Brain pericyte (primary cell): Measurements from ENCODE around the gene SLC5A2.
"Not testable (repeated sequence)": the region's sequence is repeated elsewhere in the genome, so short reads cannot be mapped to it uniquely, and the experiment has no call there.

Experiments
- DNase-seq: peaks from one replicate; pipeline ENCODE4 v3.0.0-alpha.2; 2012; ENCODE audit warnings: low read depth, low spot score

SLC5A2 gene

GRCh38 chr16:31528523-31529107 lies 45.7 kb downstream of the SLC5A2 start:
- DNase-seq: no peak

DNA sequence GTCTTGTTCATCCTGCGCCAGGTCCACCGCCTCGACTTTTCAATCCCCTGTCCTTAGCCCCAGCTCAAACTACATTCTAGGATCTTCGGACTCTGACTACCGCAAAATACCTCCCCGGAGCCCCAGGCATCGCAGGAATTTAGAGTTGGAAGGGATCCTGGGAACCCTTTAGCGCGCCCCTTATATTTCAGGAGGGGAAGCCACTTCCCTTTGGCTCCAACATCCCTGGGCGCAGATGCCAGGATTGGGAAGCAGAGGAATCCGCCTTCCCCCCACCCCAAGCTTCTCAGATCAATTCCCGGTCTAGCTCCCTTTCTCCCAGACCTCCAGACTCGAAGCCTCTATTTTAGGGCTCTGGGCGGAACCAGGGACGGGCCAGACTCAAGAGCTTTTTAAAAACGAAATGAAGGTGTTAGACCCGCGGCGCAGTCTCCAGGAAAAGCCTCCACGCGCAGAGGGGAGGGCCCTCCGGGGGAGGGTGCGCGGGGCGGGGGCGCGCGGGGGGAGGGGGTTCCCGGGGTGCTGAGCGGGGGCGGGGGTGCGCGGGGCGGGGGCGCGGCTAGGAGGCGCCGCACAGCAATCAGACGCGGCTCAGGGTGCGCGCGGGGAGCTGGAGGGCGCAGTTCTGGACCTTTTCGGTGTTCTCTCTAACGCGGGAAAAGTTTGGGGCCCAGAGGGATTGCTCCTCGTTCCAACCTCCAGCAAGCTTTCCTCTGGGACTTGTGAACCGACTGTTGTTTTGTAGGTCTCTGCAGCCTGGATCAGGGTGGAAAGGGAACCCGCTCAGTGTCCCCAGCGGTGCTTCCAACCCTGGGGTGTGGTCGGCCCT lies 46.4 kb downstream of the SLC5A2 start:
- no peak for DNase-seq

DNA sequence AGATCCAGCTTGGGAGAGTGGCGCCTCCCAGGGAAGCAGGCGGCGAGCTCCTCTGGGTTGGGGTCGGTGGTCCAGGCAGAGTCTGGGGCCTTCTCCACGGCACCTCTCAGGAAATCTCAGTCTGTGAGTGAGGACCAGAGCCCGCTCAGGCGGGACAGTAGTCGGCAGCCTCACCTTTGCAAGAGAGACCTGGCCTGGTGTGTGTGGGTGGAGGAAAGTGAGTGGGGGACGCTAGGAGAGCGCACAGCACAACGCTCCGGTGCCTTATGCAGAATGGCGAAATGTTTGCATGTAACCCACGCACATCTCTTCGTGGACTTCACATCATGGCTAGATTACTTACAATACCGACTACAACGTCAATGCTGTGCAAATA lies 47.0 kb downstream of the SLC5A2 start:
- DNase-seq: no peak

DNA sequence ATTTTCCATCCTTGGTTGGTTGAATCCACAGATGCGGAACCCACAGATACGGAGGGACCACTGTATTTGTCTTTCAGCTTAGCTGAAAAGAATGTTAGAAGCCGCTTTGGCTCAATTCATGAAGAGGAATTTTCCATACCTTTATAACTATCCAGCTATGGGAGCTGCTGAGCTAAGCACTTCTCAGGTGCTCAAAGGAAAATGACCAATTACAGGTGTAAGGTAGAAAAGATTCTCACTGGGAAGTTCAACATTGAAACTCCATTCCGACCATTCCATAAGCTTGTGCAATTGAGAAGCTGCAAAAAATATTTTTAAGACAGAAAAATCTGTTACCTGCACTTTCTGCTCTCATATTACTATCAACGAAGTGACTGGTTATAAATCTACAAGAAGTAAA lies 47.5 kb downstream of the SLC5A2 start:
- no peak for DNase-seq

DNA sequence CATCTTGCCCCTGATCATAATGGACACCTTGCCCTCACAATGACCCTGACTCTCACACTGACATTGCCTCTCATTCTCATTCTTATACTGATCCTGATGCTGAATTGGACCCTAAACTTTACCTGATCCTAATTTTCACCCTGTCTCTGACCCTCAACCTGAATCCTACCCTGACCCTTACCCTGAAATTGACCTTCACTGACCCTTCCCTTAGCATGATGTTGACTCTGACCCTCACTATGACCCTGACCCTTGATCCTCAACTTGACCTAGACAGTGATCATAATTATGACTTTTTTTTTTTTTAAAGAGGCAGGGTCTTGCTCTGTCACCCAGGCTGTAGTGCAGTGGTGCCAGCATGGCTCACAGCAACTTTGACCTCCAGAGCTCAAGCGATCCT lies 48.2 kb downstream of the SLC5A2 start:
- DNase-seq: no peak

- no peak for DNase-seq
These were observed 49.2 kb downstream of the SLC5A2 start for GRCh38 chr16:31532120-31532519.

DNA sequence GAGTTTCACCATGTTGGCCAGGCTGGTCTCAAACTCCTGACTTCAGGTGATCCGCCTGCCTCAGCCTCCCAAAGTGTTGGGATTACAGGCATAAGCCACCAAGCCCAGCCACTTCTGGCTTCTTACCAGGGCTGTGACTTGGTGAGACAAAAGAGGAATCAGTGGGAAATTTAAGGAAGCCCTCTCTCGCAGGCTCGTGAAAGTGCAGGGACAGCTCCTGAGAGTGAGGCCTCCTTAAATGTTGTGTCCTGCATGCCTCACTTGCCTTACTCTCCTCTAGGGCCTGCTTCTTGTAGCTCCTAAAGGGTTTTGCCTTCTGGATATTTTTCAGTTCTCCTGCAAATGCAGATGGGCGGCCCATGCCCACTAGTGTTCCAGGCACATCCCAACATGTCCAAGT lies 50.0 kb downstream of the SLC5A2 start:
- DNase-seq: no peak

GRCh38 chr16:31535737-31536136 lies 52.8 kb downstream of the SLC5A2 start:
- no peak for DNase-seq

GRCh38 chr16:31536804-31537361 lies 54.0 kb downstream of the SLC5A2 start:
- DNase-seq: no peak

DNA sequence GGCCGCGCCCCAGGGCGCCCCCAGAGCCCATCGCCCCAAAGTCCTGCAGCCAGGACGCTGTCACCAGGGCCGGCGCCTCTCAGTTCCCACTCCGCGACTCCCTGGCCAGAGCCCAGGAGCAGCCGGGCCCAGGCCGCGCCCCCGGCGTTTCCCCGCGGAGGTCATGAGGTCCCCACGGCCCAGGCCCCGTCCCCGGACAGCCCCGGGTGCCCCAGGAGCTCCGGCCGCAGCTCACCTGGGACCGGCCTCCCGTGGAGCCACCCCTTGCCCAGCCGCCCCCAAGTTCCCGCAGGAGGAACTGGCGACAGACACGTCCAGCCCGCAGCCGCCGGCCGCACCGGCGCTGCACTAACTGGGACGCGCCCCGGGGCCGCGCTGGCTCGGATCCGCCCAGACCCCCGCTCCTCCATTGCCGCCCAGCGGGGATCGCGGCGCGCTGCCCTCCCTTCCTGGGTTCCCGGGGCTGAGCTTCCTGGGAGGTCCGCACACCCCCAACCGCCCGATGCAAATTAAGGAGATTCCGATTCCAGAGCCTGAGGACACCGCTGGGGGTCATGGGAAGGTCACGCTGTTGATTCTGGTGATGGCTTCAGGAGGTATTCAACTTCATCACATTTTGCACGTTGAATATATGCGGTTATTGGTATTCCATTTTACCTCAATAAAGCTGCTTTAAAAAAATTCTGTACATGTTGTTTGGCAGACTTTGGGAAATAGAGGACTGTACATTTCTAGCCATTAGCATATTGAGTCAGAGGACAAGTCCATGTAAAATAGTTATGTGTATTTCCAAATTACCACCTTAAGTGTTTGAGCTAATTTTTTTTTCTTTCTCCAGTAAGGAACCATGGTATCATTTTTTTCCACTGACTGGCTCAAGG lies 54.7 kb downstream of the SLC5A2 start:
- DNase-seq: no peak

GRCh38 chr16:31538243-31538598 lies 55.3 kb downstream of the SLC5A2 start:
- not testable (repeated sequence) for DNase-seq

- not testable (repeated sequence) for DNase-seq
These were observed 56.8 kb downstream of the SLC5A2 start for GRCh38 chr16:31539762-31540161.
